ENCODE results near the gene CSMD2.

The CSMD2 gene

DNA sequence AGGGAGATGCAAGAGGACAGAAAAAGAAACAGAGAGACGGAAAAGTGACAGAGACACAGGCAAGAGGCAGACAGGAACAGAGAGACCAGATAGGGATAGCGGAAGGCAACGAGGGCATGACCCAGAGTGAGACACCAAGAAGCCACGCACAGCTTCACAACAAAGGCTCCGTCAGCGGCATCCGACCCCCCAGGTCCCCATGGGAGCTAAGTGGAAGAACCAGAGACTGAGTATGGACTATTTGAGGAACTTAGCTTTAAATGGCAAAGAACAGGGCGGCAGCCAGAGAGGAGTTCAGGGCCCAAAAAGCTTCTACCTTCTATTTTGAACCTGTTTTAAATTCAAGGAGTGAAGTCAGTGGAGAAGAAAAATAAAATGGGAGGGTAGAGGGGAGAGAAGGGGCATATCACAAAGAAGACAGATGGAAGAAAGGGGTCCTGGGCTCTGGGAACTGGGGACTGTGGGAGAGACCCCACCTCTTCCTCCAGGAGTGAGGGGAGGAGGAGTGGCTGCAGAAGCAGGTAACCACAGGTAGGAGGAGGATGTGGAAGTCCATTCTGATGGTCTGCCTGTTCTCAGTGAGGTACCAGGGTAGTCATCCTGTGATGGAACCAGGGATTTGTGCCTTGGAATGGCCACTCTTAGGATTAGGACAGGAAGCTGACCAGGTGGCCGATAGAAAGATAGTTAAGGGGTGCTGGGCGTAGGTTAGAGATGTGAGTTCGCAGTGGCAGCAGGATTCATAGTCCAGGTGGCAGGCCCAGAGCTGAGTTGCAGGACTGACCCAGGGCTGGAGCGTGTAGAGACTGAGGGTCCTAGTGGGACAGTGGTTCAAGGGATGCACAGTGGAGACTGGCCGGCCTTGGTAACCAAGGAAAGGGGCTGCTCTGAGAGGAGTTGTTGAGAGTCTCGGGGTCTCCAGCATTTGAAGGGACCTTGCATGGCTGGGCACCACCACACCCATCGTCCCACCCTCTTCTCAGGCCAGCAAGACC is 37.7 kb downstream of the CSMD2 start:
- TF ChIP-seq, protein P1, sequence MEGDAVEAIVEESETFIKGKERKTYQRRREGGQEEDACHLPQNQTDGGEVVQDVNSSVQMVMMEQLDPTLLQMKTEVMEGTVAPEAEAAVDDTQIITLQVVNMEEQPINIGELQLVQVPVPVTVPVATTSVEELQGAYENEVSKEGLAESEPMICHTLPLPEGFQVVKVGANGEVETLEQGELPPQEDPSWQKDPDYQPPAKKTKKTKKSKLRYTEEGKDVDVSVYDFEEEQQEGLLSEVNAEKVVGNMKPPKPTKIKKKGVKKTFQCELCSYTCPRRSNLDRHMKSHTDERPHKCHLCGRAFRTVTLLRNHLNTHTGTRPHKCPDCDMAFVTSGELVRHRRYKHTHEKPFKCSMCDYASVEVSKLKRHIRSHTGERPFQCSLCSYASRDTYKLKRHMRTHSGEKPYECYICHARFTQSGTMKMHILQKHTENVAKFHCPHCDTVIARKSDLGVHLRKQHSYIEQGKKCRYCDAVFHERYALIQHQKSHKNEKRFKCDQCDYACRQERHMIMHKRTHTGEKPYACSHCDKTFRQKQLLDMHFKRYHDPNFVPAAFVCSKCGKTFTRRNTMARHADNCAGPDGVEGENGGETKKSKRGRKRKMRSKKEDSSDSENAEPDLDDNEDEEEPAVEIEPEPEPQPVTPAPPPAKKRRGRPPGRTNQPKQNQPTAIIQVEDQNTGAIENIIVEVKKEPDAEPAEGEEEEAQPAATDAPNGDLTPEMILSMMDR (IDR thresholded peaks at IDR 0.05; ENCODE audit: insufficient read depth, missing control alignments) = no peak
- DNase-seq (ENCODE audit: insufficient read length, low spot score) (no peak), FAIRE-seq (no peak)

- TF ChIP-seq, protein P1 (IDR thresholded peaks at IDR 0.05; ENCODE audit: insufficient read depth, missing control alignments) = no peak
- DNase-seq (ENCODE audit: insufficient read length, low spot score) (no peak), FAIRE-seq (no peak)
These were observed 38.5 kb downstream of the CSMD2 start for GRCh38 chr1:34126486-34126885.

GRCh38 chr1:34125721-34126380 is 39.2 kb downstream of the CSMD2 start:
- DNase-seq (ENCODE audit: insufficient read length, low spot score) (no peak), FAIRE-seq (no peak)
- TF ChIP-seq, protein P1 (IDR thresholded peaks at IDR 0.05; ENCODE audit: insufficient read depth, missing control alignments) = no peak

- DNase-seq (ENCODE audit: insufficient read length, low spot score) (no peak), FAIRE-seq (no peak)
- TF ChIP-seq, protein P1 (IDR thresholded peaks at IDR 0.05; ENCODE audit: insufficient read depth, missing control alignments) = no peak
These were observed 42.7 kb downstream of the CSMD2 start for GRCh38 chr1:34122080-34122932.

- no peak for FAIRE-seq
- no peak for DNase-seq (ENCODE audit: insufficient read length, low spot score)
- TF ChIP-seq, protein P1 (IDR thresholded peaks at IDR 0.05; ENCODE audit: insufficient read depth, missing control alignments) = no peak
These were observed 49.8 kb downstream of the CSMD2 start for GRCh38 chr1:34115233-34115632.

- FAIRE-seq = no peak
- TF ChIP-seq, protein P1 (IDR thresholded peaks at IDR 0.05; ENCODE audit: insufficient read depth, missing control alignments) = peak; percentile 1
- DNase-seq (ENCODE audit: insufficient read length, low spot score) = no peak
These were observed 51.1 kb downstream of the CSMD2 start for GRCh38 chr1:34113887-34114286.
